Stimulated activated CD4-positive, alpha-beta T cell treated with anti-CD3 and anti-CD28 coated beads, Interleukin-15, amount 100 ng/mL, for 48 hours (primary cell): ENCODE data around the gene COLQ.

Source experiments
- DNase-seq, 2 donors: peaks; one replicate each; pipeline ENCODE4 v3.0.0-alpha.2; 2020; ENCODE audit warnings: low read depth in 2 of 2

COLQ gene

DNA sequence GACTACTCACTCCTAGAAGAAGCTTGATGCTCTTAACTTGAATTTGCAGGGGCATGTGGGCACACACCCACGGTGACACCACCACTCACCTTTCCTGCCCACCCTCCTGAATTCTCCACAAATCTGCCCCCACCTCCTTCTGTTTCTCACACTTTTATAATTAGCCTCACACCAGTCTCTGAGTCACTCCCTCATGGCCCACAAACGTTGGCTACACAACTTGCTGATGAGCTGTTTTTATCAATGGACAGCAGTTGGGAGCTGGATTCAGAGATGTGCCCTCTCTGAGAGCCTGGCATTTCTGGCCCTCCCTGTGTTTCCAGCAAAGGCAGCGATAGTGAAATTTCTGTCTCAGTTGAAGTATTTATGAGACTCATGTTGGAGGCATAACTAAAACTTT lies 1.3 kb downstream of the COLQ start:
- no peak for DNase-seq

DNA sequence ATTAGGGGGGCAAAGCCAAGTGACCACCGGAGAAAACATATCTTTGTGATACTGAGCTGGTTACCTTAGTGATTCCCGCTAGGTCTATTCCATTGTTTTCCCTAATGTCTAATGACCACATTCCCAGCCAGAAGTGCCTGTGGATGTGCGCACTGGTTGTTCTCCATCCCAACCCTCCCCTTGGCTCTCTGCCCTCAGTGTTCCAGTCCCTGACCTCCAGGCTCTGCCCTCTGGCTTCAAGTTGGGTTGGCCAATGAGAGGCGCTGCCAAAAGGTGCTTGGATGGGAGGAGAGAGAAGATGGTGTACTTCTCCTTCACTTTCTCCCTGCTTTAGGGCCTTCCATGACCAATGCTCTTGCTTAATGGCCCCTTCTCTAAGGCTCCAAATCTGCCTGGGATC lies 2.4 kb downstream of the COLQ start:
- no peak for DNase-seq

DNA sequence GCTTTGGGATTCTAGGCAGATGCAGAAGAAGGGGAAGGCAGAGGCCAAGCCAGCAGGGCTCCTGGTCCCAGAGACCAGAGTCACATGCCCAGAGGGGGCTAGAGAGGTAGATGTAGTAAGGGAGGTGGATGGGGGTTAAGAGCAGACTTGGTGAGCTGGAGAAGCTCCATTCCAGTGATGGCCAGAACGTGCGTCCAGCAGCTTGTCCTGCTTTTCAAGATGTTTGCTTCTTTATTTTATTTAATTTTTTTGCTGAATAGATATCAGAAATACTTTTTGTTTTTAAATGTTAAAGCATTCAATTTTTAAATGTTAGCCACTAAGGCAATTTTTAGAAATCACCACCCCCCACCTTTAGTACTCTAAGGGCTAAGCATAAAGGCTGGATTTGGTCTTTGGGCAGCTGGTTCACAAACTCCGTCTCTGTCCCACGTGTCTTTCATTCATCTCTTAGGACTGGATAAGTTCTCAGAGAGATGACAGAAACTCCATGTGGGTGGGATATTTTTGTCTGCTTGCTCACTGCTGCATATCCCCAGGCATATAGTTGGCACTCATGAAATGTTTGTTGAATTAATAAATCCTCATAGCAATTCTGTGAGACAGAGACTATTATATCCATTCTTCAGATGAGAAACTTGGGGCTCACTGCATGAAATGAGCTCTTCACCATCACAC lies 6.7 kb downstream of the COLQ start:
- DNase-seq: no peak

DNA sequence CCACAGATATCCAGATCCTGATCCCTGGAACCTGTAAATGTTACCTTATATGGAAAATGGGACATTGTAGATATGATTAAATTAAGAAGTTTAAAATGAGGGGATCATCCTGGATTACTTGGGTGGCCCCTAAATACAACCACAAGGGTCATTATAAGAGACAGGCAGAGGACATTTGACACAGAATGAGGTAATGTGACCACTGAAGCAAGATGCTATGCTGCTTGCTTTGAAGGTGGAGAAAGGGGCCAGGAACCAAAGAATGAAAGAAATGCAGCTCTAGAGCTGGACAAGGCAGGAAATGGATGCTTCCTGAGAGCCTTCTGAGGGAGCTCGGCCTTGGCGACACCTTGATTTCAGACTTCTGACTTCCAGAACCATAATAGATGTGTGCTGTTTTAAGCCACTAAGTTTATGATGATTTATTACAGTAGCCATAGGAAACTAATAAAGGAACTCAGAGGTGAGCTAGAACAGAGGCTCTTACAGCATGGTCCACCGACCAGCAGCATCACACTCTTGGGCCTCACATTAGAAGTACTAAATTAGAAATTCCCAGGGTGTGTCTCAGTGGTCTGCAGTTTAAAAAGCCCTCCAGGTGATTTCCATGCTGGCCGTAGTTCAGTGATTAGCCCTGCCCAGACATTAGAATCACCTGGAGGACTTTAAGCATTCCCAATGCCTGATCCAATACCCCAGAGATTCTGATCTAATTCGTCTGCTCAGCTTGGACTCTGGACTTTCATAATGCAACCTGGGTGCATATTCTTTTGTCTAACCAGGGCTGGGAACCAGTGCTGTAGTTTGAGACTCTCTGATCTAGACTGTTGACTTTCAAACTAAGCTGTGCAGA lies 7.5 kb downstream of the COLQ start:
- DNase-seq: no peak

DNA sequence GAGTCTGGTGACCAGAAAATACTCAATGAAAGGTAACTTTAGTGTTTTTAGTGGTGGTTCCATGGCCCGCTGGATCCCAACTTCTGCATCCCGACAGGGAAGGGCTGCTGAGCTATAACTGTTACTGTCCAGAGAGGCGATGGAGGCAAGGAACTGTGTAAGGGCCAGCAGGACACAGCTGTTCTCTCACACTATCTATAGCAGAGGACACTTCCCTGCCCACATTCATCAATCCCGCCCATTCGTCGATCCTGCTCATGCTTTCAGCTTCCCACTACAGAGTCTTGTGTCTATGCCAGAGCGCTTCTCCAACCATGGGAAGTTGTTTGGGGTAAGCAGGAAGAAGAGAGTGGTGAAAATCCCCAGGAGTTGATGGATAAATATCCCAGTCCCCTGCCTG lies 8.4 kb downstream of the COLQ start:
- no peak for DNase-seq

DNA sequence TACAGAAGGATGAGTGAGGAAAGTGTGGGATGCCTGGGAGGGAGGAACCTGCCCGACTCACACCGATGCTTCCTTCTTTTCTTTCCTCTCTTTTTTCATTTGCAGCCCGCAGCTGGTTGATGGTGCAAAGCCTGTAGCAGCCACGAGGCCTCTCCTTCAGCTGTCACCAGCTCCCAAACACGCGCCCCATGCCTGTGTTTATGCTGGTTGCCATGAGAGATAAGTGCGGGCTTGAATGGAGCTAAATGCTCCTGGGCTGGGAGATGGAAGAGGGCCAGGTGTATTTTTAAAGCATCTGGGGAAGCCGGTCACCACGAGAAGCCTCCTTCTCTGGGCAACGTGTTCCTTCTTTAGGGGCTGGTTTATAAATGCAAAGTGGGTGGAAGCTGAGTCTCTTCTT lies 9.3 kb downstream of the COLQ start:
- no peak for DNase-seq

DNA sequence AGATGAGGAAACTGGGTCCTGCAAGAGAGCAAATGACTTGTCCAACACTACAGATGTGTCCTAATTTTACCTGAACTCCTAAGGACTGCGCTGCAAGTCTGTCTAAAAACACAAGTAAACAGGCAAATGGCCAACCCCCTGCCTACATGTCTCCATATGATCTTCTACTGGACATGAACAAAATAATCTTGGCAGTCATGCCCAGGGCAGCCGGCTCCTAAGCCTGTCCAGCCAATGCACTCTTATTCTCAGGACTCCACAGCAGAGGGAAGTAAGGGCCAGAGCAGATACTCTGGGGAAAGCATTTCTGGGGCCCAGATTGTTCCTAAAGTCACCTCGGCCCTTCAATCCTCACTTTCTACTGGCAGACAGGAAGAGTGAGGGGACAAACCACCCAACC lies 10.3 kb downstream of the COLQ start:
- DNase-seq: no peak

DNA sequence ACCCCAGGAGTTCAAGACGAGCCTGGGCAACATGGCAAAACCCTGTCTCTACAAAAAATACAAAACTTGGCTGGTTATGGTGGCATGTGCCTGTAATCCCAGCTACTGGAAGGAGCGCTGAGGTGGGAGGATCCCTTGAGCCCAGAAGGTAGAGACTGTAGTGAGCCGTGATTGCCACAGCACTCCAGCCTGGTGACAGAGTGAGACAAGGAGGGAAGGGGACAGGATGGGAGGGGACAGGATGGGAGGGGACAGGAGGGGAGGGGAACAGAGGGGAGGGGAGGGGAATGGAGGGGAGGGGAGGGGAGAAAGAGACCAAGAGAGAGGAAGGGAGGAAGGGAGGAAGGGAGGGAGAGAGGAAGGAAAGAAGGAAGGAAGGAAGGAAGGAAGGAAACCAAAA lies 11.0 kb downstream of the COLQ start:
- no peak for DNase-seq

DNA sequence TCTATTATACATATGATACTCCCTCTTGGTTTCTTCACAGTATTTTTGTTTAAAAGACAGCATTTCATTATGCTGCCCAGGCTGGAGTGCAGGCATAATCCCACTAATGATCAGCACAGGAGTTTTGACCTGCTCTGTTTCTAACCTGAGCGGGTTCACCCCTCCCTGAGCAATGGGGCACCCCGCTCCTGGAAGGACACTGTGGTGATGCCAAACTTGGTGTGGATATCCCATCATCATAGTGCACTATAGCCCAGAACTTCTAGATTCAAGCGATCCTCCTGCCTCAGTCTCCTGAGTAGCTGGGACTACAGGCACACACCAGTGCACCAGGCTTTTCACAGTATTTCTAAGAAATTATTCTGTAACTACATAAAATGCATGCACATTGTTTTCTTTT lies 14.9 kb downstream of the COLQ start:
- DNase-seq: no peak

DNA sequence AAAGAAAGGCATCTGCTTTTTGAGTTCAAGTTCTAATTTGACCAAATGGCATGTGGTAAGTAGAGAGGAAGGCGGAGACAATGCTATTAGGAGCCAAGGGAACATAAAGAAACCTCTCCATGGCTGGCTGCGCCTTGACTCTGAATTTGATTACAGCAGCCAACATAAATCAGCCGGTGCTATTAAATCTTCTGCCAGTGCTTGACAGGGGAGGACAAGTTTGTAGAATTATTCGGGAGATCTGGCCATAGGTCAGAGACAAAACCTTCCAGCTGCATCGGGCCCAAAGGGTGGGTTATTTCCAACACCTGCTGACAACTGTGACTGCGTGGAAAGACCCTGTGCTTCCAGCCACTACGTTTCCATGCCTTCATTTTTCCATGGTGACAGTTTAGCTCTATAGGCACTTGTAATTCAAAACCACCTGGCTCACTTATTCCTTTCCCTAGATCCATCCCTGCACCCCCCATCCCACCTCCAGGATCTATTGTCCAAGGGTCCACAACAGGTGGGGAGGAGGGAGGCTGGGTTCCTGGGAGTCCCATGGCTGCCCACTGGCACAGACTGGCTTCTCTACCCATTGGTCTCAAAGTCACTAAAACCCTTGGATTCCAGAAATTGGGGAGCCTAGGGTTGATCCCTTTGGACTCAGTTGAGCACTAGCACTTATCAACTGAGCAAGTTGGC lies 15.9 kb downstream of the COLQ start:
- no peak for DNase-seq

DNA sequence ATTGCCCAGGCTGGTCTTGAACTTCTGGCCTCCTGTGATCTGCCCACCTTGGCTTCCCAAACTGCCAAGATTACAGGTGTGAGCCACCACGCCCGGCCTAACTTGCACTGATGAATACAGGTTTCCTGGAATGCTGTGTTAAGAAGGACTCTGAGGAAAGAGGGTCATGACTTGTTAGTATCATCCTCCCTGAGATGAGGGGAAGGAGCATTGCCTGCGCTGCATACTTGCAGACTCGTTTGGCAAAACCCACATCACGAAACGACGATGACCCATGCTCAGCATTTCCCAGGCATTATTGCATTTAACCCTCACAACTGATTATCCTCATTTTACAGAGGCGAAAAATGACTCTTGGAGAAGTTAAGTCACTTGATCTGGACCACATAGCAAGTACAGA lies 18.9 kb downstream of the COLQ start:
- no peak for DNase-seq

DNA sequence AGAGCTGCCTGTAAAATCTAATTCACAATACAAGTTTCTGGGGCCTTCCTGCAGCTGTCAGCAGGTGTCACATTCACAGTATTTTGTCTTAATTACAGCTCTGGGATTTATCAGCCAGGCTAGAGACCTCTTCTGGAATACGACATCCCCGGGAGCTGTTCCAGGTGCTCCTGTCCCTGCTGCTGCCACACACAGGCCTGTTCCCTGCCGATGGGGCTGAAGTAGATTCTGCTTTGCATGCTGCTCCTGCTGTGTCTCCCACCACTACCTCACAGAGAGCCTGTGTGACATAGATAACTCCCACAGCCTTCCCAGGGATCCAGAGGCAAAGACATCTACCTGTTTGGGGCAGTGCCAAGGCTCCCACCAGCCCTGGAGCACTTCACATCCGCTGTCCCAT lies 20.4 kb downstream of the COLQ start:
- no peak for DNase-seq

DNA sequence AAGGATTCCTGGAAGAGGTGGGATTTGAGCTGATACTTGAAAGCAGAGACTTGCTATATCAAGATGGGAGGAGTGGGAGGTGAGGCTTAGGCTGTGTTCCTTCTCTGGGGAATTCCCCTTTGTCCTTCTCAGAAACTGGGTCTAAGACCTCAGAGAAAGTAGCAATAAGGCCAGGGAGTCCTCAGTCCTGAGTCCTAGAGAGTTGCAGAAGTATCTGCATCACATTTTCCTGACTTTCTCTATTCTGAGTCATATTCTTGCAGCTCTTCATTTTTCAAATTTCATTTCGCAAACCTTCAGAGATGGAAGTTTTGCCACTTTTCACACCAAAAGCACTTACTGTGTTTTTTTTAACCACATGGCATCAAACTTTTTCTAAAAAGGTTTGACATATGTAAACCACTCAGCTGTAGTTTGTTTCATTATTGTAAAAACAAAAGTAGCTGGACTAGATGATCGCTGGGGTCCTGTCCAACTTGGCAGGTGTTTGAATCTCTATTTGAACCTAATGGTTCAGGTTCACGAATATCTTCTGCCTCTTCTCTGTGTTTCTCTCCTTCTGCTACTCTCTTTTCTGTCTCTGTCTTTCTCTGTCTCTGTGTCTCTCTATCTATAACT lies 21.3 kb downstream of the COLQ start:
- no peak for DNase-seq

DNA sequence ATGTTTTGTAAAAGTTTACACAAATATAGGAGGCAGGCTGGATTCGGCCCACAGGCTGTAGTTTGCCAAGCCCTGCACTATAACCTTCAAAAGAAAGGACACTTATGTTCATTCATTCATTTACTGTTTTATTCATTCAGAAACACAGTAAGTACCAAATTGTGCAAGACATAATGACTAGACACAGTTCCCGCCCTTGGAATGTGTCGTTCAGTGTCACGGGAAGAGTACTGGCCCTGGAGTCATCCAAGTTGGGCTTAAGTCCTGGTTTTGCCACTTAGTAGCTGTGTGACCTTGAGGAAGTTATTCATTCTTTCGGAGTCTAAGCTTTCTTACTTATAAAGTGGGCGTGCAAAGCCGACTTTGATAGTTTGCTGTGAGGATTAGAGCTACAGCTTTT lies 22.0 kb downstream of the COLQ start:
- DNase-seq: no peak

DNA sequence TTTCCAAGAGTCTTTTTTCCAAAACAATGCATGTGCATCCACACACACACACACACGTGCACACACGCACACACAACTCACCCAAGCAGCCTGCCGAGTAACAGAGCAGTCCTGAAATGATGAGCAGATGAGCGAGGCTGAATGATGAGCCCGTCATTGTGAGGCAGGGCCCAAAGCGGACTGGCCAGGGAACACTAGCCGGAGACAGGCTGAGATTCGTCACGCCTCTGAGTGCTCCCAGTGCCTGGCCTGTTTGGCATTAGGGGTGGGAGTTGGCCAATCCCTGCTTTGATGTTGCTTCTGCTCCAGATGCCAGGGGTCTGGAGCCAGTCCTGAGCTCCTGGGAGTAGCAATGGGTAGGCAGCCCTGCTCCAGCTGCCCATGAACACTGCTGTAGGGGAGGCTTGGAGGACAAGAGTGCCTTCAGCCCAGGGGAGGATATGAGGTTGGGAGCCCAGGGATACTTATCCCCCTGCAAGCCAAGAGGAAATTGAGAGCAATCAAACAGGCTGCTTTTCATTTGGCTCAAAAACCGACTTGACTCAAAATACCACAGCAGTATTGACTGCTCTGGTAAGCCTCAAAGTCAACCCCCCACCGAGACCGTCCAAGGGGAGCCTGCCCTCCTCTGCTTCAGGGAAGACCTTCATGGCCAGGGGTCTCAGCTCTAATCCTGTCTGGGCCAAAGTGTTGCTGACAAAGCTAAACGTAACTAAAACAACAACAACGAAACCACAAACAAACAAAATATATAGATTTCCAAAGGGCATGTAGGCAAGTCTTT lies 22.9 kb downstream of the COLQ start:
- DNase-seq: no peak

DNA sequence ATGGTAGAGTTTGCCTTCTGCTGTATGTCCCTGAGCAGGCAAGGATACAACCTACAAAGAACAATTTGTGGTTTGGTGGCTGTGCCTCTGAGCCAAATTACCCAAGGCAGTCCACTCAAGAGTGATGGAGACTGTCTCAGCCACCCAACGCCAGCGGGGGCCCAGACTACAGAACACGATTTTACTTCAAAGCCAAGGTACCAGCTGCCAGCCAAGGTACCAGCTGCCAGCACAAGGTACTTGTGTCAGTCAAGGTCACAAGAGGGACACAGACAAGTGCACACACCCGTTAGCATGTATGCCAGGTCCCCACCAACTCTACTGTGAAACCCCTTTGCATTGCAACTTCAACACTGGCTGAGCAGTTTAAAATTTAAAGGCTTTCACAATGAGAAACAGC lies 23.5 kb downstream of the COLQ start:
- DNase-seq: no peak

DNA sequence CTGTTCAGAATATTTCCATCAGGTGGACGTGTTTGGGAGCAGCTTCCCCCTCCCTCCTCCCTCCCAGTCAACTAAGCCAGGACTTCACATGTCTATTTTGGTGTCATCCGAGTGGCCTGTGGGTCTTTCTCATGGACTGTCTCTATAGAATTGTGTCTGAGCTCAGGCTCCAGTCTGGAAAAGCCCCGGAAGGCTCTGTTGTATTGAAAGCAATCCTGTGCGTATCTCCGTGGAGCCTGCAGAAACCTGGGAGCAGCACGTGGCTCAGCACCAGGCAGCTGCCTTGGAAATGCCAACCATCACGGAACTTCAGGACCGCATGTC lies 25.2 kb downstream of the COLQ start:
- DNase-seq: no peak

DNA sequence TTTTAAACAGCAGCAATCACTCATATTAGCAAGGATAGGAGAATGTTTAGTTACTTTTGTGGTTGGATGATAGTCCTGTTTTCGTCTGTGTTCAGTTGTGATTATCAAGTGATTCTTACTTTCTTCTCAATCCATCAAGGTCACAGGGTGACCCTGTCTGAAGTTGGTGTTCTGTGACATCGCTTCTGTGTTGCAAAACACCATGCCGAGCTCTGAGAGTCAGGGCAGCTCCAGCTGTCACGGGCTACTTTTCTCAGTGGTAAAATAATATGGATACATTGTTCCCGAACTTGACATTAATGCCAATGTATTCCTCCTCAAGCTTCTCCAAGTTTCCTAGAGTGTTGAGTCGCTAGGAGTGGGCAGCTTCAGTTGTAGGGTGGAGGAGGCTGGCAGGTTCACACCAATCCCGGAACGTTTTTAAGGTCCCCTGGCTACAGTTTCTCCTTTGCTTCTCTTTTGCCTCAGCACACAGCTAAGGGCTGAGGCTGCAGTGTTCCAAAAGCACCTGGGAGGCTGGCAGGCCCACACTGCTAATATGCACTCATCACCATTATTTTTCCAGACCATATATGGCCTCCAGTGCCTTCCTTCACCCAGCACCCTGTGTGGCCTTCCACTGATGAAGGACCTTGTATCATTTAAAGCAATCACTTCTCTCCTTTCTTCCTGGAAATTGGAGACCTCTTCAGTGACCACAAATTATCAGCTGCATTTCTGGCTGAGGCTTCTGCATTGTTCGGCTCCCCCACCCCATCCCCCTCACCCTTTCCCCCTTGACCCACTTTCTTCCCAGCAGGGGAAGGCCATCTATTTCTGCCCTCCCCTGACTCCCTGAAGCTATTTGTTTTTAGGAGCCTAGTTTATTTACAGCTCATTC lies 25.8 kb downstream of the COLQ start:
- no peak for DNase-seq

DNA sequence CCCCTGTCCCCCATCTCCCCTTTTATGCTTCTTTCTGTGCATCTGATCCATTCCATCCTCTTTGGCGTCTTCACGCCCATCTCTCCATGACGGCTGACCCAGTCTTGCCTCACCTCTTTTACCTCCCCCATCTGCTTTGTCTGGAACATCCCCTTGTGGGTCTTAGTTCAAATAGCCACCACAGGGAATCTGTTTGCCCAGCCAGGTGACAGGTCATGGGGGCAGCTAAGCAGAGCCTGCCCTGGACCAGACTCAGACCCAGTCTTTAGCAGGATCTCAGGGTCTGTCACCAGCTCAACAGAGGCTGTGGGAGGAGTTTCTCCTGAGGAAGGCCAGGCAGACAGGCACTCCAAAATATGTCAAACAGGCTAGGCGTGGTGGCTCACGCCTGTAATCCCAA lies 28.1 kb downstream of the COLQ start:
- no peak for DNase-seq

DNA sequence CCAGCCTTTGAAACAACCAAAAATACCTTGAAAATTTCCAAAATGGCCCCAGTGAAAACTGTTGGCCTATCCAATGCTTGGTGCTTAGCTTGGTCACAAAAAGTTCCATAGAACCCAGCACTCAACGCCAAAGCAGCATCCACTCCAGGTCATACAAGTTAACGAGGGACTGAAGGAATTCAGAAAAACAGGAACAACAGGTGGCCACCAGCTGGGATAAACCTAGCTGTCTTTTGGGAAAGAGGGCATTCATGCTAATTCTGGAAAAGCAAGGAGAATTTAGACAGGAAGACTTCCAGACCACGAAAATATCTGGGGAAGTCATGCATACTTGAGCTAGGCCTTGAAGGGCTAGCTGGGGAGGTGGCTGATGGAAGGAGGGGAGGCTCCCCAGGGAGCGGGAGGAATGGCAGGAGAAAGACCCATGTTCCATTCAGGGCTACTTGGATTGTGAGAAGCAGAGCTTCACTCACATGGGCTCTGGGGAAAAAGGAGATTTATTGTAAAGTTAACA lies 28.6 kb downstream of the COLQ start:
- DNase-seq: no peak

DNA sequence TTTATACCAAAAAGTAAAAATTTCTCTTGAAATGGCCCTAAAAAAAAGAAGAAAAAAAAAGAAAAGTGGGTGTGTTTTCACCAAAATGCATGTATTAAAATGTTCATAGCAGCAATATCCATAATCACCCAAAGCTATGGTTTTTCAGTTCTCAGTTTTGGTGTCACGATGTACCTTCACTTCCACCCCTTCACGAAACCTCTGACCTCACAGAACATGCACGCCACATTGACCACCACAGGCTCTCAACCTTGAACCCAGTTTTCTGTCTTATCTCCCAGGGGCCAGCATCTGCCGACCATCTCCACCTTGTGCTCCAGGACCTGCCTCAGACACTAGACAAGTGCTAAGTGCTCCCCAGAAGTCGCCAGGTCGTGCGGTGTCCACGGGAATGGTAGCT lies 30.4 kb downstream of the COLQ start:
- DNase-seq: no peak
